HEK293 (cell line): ENCODE measurements around the gene TDRD3.

Experiments used
- CTCF ChIA-PET: fragments of 350-600 bp; formaldehyde crosslinking; extraction: SDS; loops from one replicate; lab custom pipeline; 2021; ENCODE audit warnings: antibody characterized with exemption; lab: Yijun Ruan, JAX
- POLR2A ChIA-PET: fragments of 300-600 bp; formaldehyde crosslinking; extraction: SDS; loops from one replicate; lab custom pipeline; 2020; ENCODE audit warnings: antibody characterized with exemption, inconsistent platforms; lab: Yijun Ruan, JAX
- H3K27ac ChIP-seq: fragments of 200-500 bp; sonication (Bioruptor generic); 2 replicates; pipeline ENCODE4 v1.5.1; 2014; ENCODE audit warnings: low read depth, low read length, control low read depth, inconsistent platforms; ENCODE audit errors: extremely low read depth
- H3K36me3 ChIP-seq, 2 experiments: fragments of 200-500 bp in 1 of 2; sonication (Bioruptor generic) in 1 of 2; 1 replicate in 1 of 2; 2 replicates in 1 of 2; pipeline ENCODE4 v1.5.1; 2014 to 2017; ENCODE audit warnings: inconsistent platforms in 2 of 2, low read length in 2 of 2; ENCODE audit not compliant: control insufficient read depth in 2 of 2, insufficient read depth in 1 of 2
- H3K4me1 ChIP-seq: fragments of 200-500 bp; sonication (Bioruptor generic); 2 replicates; pipeline ENCODE4 v1.5.1; 2014; ENCODE audit warnings: mild to moderate bottlenecking, low read length, inconsistent platforms; ENCODE audit not compliant: control insufficient read depth, insufficient read depth
- H3K4me3 ChIP-seq: 2 replicates; pipeline ENCODE4 v1.5.1; 2011; ENCODE audit warnings: low read depth, mild to moderate bottlenecking, control low read depth, low read length, moderate library complexity
- H3K9me3 ChIP-seq: fragments of 200-500 bp; sonication (Bioruptor generic); 2 replicates; pipeline ENCODE4 v1.5.1; 2014; ENCODE audit warnings: low read depth, low read length, inconsistent platforms; ENCODE audit not compliant: control insufficient read depth, insufficient read depth
- HOXA7 ChIP-seq: sonication (generic); formaldehyde crosslinking; IDR thresholded peaks from 2 replicates; pipeline ENCODE4 v1.8.1; 2022; ENCODE audit warnings: missing genetic modification reagents, borderline replicate concordance
- HOXC10 ChIP-seq: sonication (generic); formaldehyde crosslinking; IDR thresholded peaks from 2 replicates; pipeline ENCODE4 v1.8.1; 2023; ENCODE audit warnings: mild to moderate bottlenecking, missing genetic modification reagents
- IKZF3 ChIP-seq: fragments of 450-650 bp; IDR thresholded peaks from 2 replicates; pipeline ENCODE4 v1.5.0; 2018; ENCODE audit warnings: missing biosample characterization, mild to moderate bottlenecking, missing genetic modification characterization, moderate library complexity
- KLF1 ChIP-seq: fragments of 450-650 bp; formaldehyde crosslinking; IDR thresholded peaks from 2 replicates; pipeline ENCODE4 v1.5.1; 2016; ENCODE audit warnings: missing biosample characterization, missing genetic modification characterization
- KLF16 ChIP-seq: fragments of 450-650 bp; formaldehyde crosslinking; IDR thresholded peaks from 2 replicates; pipeline ENCODE4 v1.5.1; 2017; ENCODE audit warnings: missing biosample characterization, missing genetic modification characterization
- PRDM2 ChIP-seq: fragments of 450-650 bp; formaldehyde crosslinking; IDR thresholded peaks from 2 replicates; pipeline ENCODE4 v1.5.1; 2016; ENCODE audit warnings: missing biosample characterization, missing genetic modification characterization, borderline replicate concordance
- RBAK ChIP-seq: fragments of 450-650 bp; formaldehyde crosslinking; IDR thresholded peaks from 2 replicates; pipeline ENCODE4 v1.5.1; 2016; ENCODE audit warnings: missing biosample characterization, missing genetic modification characterization
- SALL2 ChIP-seq: fragments of 450-650 bp; formaldehyde crosslinking; IDR thresholded peaks from 2 replicates; pipeline ENCODE4 v1.5.0; 2017; ENCODE audit warnings: missing biosample characterization, mild to moderate bottlenecking, missing genetic modification characterization, borderline replicate concordance
- ZBTB20 ChIP-seq: fragments of 450-650 bp; formaldehyde crosslinking; IDR thresholded peaks from 2 replicates; pipeline ENCODE4 v1.5.1; 2016; ENCODE audit warnings: missing biosample characterization, missing genetic modification characterization
- ZBTB8A ChIP-seq: fragments of 450-650 bp; formaldehyde crosslinking; IDR thresholded peaks from 2 replicates; pipeline ENCODE4 v1.5.1; 2016; ENCODE audit warnings: missing biosample characterization, missing genetic modification characterization
- ZNF132 ChIP-seq: fragments of 450-650 bp; formaldehyde crosslinking; IDR thresholded peaks from 2 replicates; pipeline ENCODE4 v1.5.1; 2017; ENCODE audit warnings: missing biosample characterization, missing genetic modification characterization, borderline replicate concordance
- ZNF19 ChIP-seq: fragments of 450-650 bp; formaldehyde crosslinking; IDR thresholded peaks from 2 replicates; pipeline ENCODE4; 2016; ENCODE audit warnings: missing biosample characterization, missing genetic modification characterization, low read depth
- ZNF2 ChIP-seq: fragments of 450-650 bp; formaldehyde crosslinking; IDR thresholded peaks from 2 replicates; pipeline ENCODE4 v1.5.1; 2016; ENCODE audit warnings: missing biosample characterization, missing genetic modification characterization
- ZNF366 ChIP-seq: fragments of 450-650 bp; formaldehyde crosslinking; conservative IDR thresholded peaks from 2 replicates; pipeline ENCODE4 v1.5.1; 2016; ENCODE audit warnings: missing biosample characterization, missing genetic modification characterization
- ZNF549 ChIP-seq: fragments of 450-650 bp; IDR thresholded peaks from 2 replicates; pipeline ENCODE4 v1.5.1; 2018; ENCODE audit warnings: missing biosample characterization, missing genetic modification characterization, mild to moderate bottlenecking, inconsistent platforms, moderate library complexity
- ZNF596 ChIP-seq: fragments of 450-650 bp; IDR thresholded peaks from 2 replicates; pipeline ENCODE4 v1.5.0; 2018; ENCODE audit warnings: missing biosample characterization, mild to moderate bottlenecking, missing genetic modification characterization, moderate library complexity
- ZNF670 ChIP-seq: fragments of 450-650 bp; formaldehyde crosslinking; IDR thresholded peaks from 2 replicates; pipeline ENCODE4 v1.5.1; 2016; ENCODE audit warnings: missing biosample characterization, missing genetic modification characterization, low read depth
- TF ChIP-seq, protein P1 (sequence below): fragments of 450-650 bp; formaldehyde crosslinking; IDR thresholded peaks from 2 replicates; pipeline ENCODE4 v1.5.1; 2016; ENCODE audit warnings: missing biosample characterization, missing genetic modification characterization
- TF ChIP-seq, protein P2 (sequence below): fragments of 450-650 bp; formaldehyde crosslinking; IDR thresholded peaks from 2 replicates; pipeline ENCODE4 v1.5.1; 2016; ENCODE audit warnings: missing biosample characterization, missing genetic modification characterization

Gene TDRD3

DNA sequence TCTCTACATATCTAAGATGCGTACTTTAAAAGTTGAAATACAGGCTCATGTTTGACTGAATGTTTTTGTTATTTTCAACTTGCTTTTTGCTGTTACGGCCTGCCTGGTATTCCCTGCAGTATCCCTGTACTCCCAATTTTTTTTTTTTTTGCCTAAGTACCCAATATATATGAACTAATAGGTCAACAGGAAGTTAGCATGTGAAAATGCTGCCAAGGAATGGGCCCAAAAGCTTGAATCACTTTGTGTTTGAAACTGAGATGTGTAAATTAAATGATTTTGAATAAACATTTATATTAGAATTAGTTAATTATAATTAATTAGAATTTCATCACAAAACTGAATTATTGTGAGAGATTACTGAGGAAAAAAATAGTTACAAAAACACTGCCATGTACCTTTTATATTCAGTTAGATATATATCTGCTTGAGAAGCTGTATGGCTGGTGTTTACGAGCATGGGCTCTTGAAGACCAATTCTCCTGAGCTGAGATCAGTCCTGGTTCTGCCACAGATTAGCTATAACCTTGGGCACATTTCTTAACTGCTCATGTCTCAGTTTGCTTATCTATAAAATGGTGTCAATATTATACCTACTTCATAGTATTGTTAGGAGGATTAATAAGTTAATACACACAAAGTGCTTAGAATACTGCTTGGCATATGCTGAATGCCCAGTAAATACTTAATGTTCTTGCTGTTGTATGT is 16.0 kb downstream of the TDRD3 start (continued):
- TF ChIP-seq, protein P1, sequence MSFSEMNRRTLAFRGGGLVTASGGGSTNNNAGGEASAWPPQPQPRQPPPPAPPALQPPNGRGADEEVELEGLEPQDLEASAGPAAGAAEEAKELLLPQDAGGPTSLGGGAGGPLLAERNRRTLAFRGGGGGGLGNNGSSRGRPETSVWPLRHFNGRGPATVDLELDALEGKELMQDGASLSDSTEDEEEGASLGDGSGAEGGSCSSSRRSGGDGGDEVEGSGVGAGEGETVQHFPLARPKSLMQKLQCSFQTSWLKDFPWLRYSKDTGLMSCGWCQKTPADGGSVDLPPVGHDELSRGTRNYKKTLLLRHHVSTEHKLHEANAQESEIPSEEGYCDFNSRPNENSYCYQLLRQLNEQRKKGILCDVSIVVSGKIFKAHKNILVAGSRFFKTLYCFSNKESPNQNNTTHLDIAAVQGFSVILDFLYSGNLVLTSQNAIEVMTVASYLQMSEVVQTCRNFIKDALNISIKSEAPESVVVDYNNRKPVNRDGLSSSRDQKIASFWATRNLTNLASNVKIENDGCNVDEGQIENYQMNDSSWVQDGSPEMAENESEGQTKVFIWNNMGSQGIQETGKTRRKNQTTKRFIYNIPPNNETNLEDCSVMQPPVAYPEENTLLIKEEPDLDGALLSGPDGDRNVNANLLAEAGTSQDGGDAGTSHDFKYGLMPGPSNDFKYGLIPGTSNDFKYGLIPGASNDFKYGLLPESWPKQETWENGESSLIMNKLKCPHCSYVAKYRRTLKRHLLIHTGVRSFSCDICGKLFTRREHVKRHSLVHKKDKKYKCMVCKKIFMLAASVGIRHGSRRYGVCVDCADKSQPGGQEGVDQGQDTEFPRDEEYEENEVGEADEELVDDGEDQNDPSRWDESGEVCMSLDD, result no peak
- TF ChIP-seq ZBTB20 (tag by site-specific recombination), result no peak
- TF ChIP-seq ZBTB8A (tag by site-specific recombination), result no peak
- TF ChIP-seq ZNF366 (tag by site-specific recombination), result no peak
- no peak for TF ChIP-seq HOXC10 (CRISPR knock-in tag)
- no peak for TF ChIP-seq SALL2
- no peak for TF ChIP-seq ZNF2
- TF ChIP-seq ZNF549 (tag by site-specific recombination), result no peak
- no peak for TF ChIP-seq ZNF19 (tag by site-specific recombination)
- TF ChIP-seq ZNF132 (tag by site-specific recombination), result no peak

DNA sequence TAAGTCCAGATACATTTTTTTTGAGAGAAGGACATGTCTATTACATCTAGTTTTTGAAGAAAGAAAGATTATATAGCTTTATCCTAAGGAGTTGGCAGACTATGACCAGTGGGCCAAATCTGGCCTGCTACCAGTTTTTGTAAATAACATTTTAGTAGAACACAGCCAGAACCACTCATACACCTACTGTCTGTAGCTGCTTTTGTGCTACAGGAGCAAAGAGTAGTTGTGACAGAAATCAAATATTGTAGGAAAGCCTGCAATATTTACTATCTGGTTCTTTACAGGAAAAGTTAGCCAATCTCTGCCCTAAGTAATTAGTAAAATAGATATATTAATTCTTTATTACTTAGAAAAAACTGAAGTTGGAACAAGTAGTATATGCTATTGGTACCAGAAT is 17.2 kb downstream of the TDRD3 start:
- no peak overlapping the region for H3K4me3 ChIP-seq
- no peaks in the 10 kb centered on the region for H3K36me3 ChIP-seq
- H3K9me3 ChIP-seq, result no peaks in the 10 kb centered on the region
- H3K27ac ChIP-seq, result no peak overlapping the region
- ChIA-PET CTCF (no interaction called here), POLR2A (no interaction called here)
- peaks cover 3% of the 10 kb centered on the region; the same call in 1 of the 2 replicates for H3K4me1 ChIP-seq
- TF ChIP-seq ZNF2, result no peak
- no peak for TF ChIP-seq HOXA7 (CRISPR knock-in tag)
- no peak for TF ChIP-seq ZBTB8A (tag by site-specific recombination)
- TF ChIP-seq PRDM2 (tag by site-specific recombination), result no peak
- no peak for TF ChIP-seq ZNF670 (tag by site-specific recombination)
- no peak for TF ChIP-seq KLF1 (tag by site-specific recombination)
- TF ChIP-seq ZNF596 (tag by site-specific recombination), result no peak
- TF ChIP-seq IKZF3 (tag by site-specific recombination), result no peak
- TF ChIP-seq, protein P2, sequence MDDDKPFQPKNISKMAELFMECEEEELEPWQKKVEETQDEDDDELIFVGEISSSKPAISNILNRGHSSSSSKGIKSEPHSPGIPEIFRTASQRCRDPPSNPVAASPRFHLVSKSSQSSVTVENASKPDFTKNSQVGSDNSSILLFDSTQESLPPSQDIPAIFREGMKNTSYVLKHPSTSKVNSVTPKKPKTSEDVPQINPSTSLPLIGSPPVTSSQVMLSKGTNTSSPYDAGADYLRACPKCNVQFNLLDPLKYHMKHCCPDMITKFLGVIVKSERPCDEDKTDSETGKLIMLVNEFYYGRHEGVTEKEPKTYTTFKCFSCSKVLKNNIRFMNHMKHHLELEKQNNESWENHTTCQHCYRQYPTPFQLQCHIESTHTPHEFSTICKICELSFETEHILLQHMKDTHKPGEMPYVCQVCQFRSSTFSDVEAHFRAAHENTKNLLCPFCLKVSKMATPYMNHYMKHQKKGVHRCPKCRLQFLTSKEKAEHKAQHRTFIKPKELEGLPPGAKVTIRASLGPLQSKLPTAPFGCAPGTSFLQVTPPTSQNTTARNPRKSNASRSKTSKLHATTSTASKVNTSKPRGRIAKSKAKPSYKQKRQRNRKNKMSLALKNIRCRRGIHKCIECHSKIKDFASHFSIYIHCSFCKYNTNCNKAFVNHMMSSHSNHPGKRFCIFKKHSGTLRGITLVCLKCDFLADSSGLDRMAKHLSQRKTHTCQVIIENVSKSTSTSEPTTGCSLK (tag by site-specific recombination), result no peak
- TF ChIP-seq KLF16, result no peak
- TF ChIP-seq RBAK, result no peak
